PC-9 (cell line): ENCODE results near the gene SMAD1.
"Not testable (repeated sequence)": the region's sequence is repeated elsewhere in the genome, so short reads cannot be mapped to it uniquely, and the experiment has no call there.

Experiments
- CTCF ChIP-seq: fragments of 200-600 bp; sonication (generic); conservative IDR thresholded peaks from 2 replicates; pipeline ENCODE4 v1.6.1; 2017; ENCODE audit warnings: mixed run types, antibody characterized with exemption, mild to moderate bottlenecking, moderate library complexity
- EZH2 ChIP-seq: fragments of 200-600 bp; sonication (generic); IDR thresholded peaks from 2 replicates; pipeline ENCODE4 v1.8.0; 2017; ENCODE audit warnings: antibody characterized with exemption, low read depth

GRCh38 chr4:145533415-145533814 is 51.8 kb downstream of the SMAD1 start:
- not testable (repeated sequence) for TF ChIP-seq CTCF, EZH2
